Glutamatergic neuron (in vitro differentiated cells): ENCODE data around the gene SLC37A1. TPM values are rescaled to one million over a fixed set of nuclear protein-coding genes. Genes with fewer than 3 reads are reported as not detected.

ENCODE experiments used
- DNase-seq: peaks from one replicate; pipeline ENCODE4 v3.0.0; 2022
- H3K27ac Mint-ChIP-seq: one replicate; pipeline ENCODE4 v1.8.0; 2020; ENCODE audit warnings: mild to moderate bottlenecking, mixed read lengths, inconsistent platforms; ENCODE audit not compliant: unreplicated experiment
- H3K27me3 Mint-ChIP-seq: one replicate; pipeline ENCODE4 v1.8.0; 2020; ENCODE audit warnings: mild to moderate bottlenecking, moderate library complexity, mixed read lengths, inconsistent platforms; ENCODE audit not compliant: unreplicated experiment
- H3K36me3 Mint-ChIP-seq: one replicate; pipeline ENCODE4 v1.8.0; 2020; ENCODE audit warnings: mild to moderate bottlenecking, mixed read lengths, inconsistent platforms; ENCODE audit not compliant: unreplicated experiment
- H3K4me1 Mint-ChIP-seq: one replicate; pipeline ENCODE4 v1.8.0; 2020; ENCODE audit warnings: mild to moderate bottlenecking, low read depth, mixed read lengths, inconsistent platforms; ENCODE audit not compliant: unreplicated experiment
- H3K4me3 Mint-ChIP-seq: one replicate; pipeline ENCODE4 v1.8.0; 2020; ENCODE audit warnings: mild to moderate bottlenecking, mixed read lengths, inconsistent platforms; ENCODE audit not compliant: unreplicated experiment
- H3K9me3 Mint-ChIP-seq: one replicate; pipeline ENCODE4 v1.8.0; 2020; ENCODE audit warnings: mild to moderate bottlenecking, moderate library complexity, mixed read lengths, inconsistent platforms; ENCODE audit not compliant: unreplicated experiment
- total RNA-seq: library from RNA; stranded (reverse); fragmentation: NEBNext Ultra II Directional; extraction: Animal tissue kit (Norgen Biotek cat#: 25700); gene quantifications from one replicate; pipeline ENCODE4 v1.2.1, GENCODE V29; 2021; ENCODE audit not compliant: unreplicated experiment
- TF ChIP-seq, protein P1 (sequence below): fragments of 200-600 bp; sonication (generic); IDR thresholded peaks from one replicate; pipeline ENCODE4 v1.5.0; 2021; ENCODE audit not compliant: partially characterized antibody, unreplicated experiment

The SLC37A1 gene
- total RNA-seq, 1 donor from 2014 or later: 65.7 TPM

DNA sequence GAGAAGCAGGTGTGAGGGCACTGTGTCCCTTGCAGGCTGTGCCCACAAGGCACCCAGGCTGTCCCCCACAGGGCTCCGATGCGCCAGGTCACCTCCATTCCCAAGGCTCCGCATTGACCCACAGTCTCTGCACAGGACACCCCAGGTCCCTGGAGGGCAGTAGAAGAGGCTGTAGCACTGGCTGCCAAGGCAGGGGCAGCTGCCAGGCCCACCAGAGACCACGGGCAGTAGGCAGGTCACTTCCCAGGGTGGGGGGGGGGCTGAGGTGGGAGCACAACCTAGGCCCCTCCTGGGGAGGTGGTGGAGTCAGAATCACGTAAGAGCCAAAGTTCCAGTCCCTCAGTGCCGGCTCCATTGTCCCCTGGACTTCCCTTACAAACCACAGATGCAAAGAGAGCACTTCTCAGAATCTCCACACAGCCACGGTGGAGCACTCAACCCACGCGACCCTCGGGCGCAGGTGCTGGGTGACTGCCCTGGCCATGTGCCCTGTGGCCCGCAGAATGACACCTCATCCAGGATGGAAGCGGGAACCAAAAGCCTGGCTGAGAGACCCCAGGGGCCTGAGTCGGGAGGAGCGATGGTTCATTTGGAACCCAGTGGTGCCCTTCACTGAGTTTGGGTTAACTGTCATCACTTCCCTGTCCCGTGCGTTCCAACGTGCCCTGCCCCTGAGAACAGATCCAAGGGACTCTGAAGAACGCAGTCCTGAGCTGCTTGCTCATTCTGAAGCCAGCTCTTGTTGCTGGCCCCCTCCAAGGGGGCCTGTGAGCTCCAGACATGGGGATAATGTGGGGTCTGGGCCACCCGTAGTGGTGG lies 70.0 kb downstream of the SLC37A1 start:
- no peaks in the 10 kb centered on the region for H3K4me1 Mint-ChIP-seq
- no peak for DNase-seq
- peaks cover 2% of the 10 kb centered on the region for H3K27me3 Mint-ChIP-seq
- TF ChIP-seq, protein P1, sequence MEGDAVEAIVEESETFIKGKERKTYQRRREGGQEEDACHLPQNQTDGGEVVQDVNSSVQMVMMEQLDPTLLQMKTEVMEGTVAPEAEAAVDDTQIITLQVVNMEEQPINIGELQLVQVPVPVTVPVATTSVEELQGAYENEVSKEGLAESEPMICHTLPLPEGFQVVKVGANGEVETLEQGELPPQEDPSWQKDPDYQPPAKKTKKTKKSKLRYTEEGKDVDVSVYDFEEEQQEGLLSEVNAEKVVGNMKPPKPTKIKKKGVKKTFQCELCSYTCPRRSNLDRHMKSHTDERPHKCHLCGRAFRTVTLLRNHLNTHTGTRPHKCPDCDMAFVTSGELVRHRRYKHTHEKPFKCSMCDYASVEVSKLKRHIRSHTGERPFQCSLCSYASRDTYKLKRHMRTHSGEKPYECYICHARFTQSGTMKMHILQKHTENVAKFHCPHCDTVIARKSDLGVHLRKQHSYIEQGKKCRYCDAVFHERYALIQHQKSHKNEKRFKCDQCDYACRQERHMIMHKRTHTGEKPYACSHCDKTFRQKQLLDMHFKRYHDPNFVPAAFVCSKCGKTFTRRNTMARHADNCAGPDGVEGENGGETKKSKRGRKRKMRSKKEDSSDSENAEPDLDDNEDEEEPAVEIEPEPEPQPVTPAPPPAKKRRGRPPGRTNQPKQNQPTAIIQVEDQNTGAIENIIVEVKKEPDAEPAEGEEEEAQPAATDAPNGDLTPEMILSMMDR: no peak
- H3K9me3 Mint-ChIP-seq: peaks cover 2% of the 10 kb centered on the region
- H3K27ac Mint-ChIP-seq: no peak overlapping the region
- no peak overlapping the region for H3K4me3 Mint-ChIP-seq
- H3K36me3 Mint-ChIP-seq: no peaks in the 10 kb centered on the region

DNA sequence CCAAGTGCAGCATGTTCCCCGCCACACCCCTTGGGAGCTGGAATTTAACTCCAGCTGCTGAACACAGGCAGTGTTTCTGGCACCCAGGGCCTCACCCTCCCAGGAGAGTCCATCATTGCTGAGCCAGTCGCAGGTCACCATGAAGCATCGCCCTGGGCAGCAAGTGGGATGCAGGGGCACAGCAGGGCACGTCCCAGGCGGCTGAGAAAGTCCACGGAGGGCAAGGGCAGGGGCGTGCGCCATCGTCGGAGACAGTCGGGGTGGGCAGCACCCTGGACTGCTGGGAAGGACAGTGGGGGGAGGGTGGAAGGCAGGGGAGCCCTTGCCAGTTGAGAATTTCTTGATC lies 70.6 kb downstream of the SLC37A1 start:
- Mint-ChIP-seq H3K9me3 (peaks cover 2% of the 10 kb centered on the region), H3K36me3 (no peaks in the 10 kb centered on the region), H3K27me3 (peaks cover 2% of the 10 kb centered on the region), H3K27ac (no peak overlapping the region), H3K4me3 (no peak overlapping the region), H3K4me1 (no peaks in the 10 kb centered on the region)
- DNase-seq: no peak
- TF ChIP-seq, protein P1: no peak

DNA sequence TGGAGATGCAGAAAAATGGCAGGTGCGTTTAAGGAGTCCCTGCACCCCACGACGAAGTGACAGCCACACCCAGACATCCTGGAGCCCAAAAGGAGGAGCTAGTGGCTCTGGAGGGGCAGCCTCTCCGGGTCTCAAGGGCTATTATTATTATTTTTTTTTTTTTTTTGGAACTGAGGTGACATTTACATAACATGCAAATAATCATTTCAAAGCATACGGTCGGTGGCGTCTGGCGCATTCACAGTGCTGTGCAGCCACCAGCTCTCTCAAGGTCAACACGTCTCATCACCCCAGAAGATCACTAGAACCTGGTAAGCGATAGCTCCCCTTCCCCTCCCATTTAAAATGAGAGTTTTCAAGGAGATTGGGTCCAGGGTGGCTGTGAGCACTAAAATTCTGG lies 72.2 kb downstream of the SLC37A1 start:
- Mint-ChIP-seq H3K4me1 (no peaks in the 10 kb centered on the region), H3K9me3 (peaks cover 2% of the 10 kb centered on the region), H3K36me3 (no peaks in the 10 kb centered on the region), H3K27me3 (peaks cover 2% of the 10 kb centered on the region), H3K4me3 (no peak overlapping the region), H3K27ac (no peak overlapping the region)
- TF ChIP-seq, protein P1: no peak
- no peak for DNase-seq

DNA sequence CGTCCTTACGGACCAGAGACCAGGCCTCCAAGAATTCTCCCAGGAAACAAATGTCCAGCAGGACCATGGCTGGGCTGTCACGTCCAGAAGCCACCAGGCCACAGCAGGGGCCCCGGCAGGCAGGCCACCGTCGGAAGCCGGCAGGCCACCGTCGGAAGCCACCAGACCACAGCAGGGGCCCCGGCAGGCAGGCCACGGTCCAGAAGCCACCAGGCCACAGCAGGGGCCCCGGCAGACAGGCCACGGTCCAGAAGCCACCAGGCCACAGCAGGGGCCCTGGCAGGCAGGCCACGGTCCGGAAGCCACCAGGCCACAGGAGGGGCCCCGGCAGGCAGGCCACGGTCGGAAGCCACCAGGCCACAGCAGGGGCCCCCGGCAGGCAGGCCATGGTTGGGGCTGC lies 72.8 kb downstream of the SLC37A1 start:
- peaks cover 4% of the 10 kb centered on the region for H3K9me3 Mint-ChIP-seq
- TF ChIP-seq, protein P1: no peak
- no peak overlapping the region for H3K27ac Mint-ChIP-seq
- H3K4me1 Mint-ChIP-seq: no peaks in the 10 kb centered on the region
- H3K27me3 Mint-ChIP-seq: peaks cover 2% of the 10 kb centered on the region
- no peaks in the 10 kb centered on the region for H3K36me3 Mint-ChIP-seq
- no peak overlapping the region for H3K4me3 Mint-ChIP-seq
- no peak for DNase-seq

DNA sequence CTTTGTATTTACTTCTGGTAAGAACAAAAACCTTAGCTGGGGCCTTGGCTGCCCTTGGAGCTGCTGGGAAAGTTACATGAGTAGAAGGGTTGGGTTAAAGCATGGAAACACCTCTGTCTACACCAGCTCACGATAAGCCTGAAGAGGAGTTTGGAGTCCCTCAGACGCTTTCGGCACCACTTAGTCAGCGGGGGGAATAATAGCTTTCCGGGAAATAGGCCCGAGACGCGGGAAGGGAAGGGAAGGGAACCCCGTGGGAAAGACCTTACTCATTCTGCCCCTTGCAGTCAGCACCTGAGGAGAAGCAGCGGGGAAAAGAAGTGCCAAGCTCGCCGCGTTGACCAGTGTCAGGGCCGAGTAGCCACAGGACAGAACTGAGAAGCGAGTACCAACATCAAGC lies 73.4 kb downstream of the SLC37A1 start:
- Mint-ChIP-seq H3K27ac (no peak overlapping the region), H3K4me3 (no peak overlapping the region), H3K27me3 (peaks cover 2% of the 10 kb centered on the region), H3K36me3 (no peaks in the 10 kb centered on the region), H3K9me3 (peaks cover 5% of the 10 kb centered on the region), H3K4me1 (no peaks in the 10 kb centered on the region)
- TF ChIP-seq, protein P1: no peak
- DNase-seq: no peak
